Posterior cingulate gyrus (tissue), 11 donors: ENCODE data around the gene TTLL9.
A peak's percentile ranks its signal among the peaks of the same experiment; 100 is the strongest.

ENCODE experiments used
- DNase-seq, 10 donors: peaks; one replicate each; pipeline versions ENCODE4 v3.0.0 to v3.0.0-alpha.2; 2020 to 2021; ENCODE audit warnings: mixed read lengths in 3 of 10
- intact Hi-C: fragments of 100-400 bp; cut with DNase I; formaldehyde crosslinking; loops from one replicate; pipeline ENCODE4 v1.15.1; 2023

TTLL9 gene

GRCh38 chr20:31930779-31931178, 60.3 kb downstream of the TTLL9 start:
- no peak for DNase-seq
- intact Hi-C loops = no loop called here

DNA sequence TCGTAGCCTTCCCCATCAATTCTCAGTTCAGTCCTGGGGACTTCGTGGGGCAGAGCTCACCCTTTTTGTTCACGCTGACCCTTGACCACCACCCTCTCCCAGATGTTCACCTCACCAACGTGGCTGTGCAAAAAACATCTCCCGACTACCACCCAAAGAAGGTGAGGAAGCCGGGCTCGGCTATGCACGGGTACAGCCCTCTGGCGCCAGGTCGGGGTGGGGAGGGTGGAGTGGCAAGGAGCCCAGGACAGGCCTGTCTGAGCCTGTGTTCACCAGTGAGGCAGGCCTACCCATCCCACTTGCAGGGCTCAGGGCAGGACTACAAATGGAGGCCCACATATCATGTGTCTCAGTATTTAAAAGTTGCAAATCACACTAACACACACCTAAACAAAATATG, 63.3 kb downstream of the TTLL9 start:
- peak in 1 of 10 donors; percentile 53 for DNase-seq
- intact Hi-C loops = no loop called here

- DNase-seq = peak in 1 of 10 donors; percentile 68
- intact Hi-C loops = no loop called here
Observed at GRCh38 chr20:31934491-31934890, 64.1 kb downstream of the TTLL9 start.

DNA sequence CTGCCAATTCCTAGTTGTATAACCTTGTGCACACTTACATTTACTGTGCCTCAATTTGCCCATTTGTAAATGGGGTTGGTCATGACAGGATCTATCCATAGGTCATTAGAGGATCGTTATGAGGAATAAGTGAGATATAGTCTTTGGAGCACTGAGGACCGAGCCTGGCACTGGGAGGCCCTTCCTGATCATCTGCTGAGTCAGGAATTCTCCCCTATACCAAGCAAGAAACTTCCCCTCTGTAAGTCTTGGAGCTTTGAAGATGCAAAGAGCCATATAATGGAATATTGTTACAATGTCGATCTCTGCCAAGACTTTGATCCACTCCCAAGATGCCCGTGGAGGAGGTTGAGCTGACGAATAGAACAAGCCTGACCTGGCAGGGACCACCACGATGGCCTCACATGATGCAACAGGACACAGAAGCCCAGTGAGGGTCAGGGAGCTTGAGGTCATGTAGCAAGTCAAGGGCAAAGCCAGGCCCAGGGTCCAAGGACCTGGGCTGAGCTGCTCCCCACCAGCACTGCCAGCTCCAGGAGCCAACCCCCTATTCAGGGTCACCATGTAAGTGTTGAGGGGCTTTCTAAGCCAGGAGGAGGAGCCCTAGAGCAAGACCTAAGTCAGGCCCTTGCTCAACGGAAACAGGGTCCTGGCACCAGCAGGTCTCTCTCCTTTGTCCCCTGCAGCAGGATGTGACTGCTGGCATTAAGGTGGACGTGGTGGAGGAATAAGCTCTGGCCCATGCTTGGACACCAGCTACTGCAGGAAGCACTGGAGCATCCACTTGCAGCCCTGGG, 64.7 kb downstream of the TTLL9 start:
- intact Hi-C loops = no loop called here
- peak in 1 of 10 donors; percentile 37 for DNase-seq

DNA sequence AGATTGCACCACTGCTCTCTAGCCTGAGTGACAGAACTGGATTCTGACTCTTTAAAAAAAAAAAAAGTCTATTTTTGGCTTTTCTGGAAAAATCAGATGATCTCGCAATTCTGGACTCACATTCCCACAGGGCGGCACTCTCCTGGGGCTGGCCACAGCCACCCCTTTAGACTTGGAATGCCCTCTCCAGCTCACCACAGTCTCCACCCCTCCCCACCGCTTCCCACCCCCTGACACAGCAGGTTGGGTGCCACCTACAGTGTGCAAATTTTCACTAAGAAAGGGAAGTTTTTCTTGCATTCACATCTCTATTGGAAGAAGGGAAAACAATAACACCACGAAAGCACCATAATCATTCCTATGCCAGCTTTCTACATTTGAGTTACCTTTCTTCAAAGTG, 66.0 kb downstream of the TTLL9 start:
- DNase-seq = no peak
- intact Hi-C loops = no loop called here

- intact Hi-C loops = no loop called here
- DNase-seq = no peak
Observed at GRCh38 chr20:31937820-31938219, 67.4 kb downstream of the TTLL9 start.

GRCh38 chr20:31939661-31940060, 69.2 kb downstream of the TTLL9 start:
- DNase-seq = no peak
- intact Hi-C loops = no loop called here

DNA sequence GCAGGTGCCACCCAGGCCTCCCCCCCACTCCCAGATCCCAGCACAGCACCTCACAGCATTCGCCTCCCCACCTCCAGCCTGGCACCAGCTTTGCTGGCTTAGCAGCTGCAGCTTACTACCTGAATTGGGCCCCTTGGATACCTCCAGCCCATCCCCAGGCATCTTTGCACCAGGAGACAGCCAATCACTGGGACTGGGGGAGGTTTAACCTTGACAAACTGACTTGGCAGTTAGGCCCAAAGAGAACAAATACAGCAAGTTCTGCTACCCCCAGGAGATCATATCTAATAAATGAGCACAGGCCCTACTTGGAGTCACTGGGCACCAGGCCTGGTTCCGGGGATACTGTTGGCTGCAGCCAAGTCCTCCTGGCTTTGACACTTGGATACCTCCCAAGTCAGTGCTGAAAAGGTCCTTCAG, 72.6 kb downstream of the TTLL9 start:
- intact Hi-C loops = no loop called here
- DNase-seq = peak in 2 of 10 donors; percentile 17 to 18

DNA sequence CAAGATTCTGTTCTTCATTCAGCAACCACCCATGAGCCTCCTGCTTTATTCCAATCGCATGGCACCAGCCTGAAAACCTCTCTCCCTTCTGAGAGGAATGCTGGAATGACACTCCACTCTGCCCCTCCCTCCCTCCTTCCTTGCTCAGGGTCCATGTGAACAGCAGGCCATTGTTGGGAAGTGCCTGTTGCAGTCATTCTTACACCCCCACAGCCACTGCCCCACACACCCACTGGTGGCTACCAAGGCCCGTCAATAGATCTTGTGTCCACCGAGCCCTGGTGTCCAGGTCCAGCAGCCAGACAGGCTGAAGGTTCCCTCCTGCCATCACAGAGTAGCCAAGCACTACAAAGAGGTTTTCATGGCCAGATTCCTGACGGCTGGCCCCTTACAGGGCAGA, 74.9 kb downstream of the TTLL9 start:
- intact Hi-C loops = no loop called here
- no peak for DNase-seq

DNA sequence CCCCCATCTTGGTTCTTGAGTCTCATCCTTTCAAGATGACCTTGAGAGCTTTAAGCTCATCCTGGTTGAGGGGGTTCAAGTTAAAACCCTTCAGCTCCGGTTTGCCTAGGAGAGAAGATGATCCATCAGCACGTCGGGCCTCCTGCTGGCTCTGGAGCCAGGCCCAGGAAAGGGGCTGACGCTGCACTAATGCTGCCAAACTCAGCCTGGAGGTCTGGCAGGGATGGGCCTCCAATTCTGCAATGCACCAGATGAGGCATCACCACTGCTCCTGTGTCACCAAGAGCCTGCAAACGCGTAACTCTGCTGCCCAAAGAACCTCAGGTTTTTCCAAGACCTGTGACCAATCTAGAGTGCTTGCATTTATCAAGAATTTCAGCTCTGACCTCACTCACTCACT, 75.4 kb downstream of the TTLL9 start:
- intact Hi-C loops = no loop called here
- DNase-seq = peak in 7 of 10 donors; percentile 17 to 88 (median 34)

DNA sequence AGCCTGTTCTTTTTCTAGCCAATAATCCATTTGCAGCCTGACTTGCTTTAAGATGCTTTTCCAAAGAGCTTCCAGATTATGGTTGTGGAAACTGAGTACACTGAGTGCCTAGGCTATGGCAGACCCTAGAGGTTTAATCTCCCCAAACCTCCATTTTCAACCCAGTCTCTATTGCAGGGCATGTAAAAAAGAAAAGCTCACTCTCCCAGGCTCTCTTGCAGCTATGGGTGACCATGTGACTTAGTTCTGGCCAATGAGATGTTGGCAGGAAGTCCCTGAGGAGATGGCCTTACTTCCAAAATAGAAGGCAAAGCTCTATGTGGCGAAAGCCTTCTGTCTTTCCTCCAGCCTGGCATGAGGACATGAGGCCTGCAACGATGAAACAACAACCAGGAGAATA, 77.6 kb downstream of the TTLL9 start:
- intact Hi-C loops = no loop called here
- no peak for DNase-seq

GRCh38 chr20:31949877-31950646, 79.6 kb downstream of the TTLL9 start:
- intact Hi-C loops = loop anchor here (5.0 to 10.0 kb wide), 3 partner anchors 78 to 155 kb away; partner anchors contain the start of genes DUSP15, TM9SF4 and TTLL9

GRCh38 chr20:31951203-31951529, 80.7 kb downstream of the TTLL9 start:
- no peak for DNase-seq
- intact Hi-C loops = loop anchor here (5.0 to 10.0 kb wide), 3 partner anchors 79 to 154 kb away; partner anchors contain the start of genes DUSP15, TM9SF4 and TTLL9

More at GRCh38 chr20:31949877-31950646, 79.6 kb downstream of the TTLL9 start:
- no peak for DNase-seq

DNA sequence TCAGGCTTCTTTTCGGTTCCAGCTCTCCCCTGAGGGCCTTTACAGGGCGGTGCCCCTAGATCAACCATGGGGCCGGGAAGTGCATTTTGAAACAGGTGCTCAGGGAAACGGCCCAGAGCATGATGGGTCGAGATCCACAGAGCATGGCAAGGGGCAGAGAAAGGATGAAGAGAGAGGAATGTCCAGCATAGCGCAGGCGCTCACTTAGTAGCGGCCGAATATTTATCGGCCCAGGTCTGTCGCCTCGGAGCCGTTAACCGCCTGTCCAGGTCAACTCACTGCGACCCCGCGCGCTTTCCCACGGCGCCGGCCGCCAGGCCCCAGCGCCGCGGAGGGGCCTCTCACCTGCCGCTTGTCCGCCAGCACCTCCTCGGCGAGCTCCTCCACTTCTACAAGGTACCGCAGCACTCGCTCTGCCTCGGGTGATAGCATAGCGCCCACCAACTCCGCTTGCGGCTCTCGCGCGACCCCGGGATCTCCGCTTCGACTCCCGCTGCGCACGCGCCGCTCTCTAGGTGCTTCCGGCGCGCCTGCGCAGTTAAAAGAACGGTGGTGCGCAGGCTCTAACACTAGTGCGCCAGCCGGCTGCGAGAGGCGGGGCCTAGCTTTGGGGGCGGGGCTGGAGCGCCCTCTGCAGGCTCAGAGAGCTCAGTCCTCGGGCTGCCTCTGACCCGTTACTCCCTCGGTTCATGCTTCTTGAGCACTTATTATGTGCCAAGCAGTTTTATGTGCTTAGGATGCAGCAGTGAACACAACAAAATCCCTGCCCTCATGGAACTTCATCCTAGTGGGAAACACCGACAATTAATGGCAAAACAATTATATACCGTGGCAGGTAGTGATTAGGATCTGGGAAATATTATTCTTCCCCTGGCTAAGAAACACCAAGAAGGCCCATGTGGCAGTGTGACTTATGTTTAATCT, 81.4 kb downstream of the TTLL9 start, which contains the start of gene PDRG1:
TSS of gene PDRG1 (minus strand) at position 517 of the 924 bp plus-strand sequence. CDS start at position 432, 85 bp downstream.
- DNase-seq = peak; percentile 82 to 99 (median 90)
- intact Hi-C loops = loop anchor here (1.0 to 10.0 kb wide), 6 partner anchors 17 to 153 kb away; partner anchors contain the start of genes DUSP15, TM9SF4, TTLL9 and XKR7

- intact Hi-C loops = loop anchor here (5.0 to 10.0 kb wide), 3 partner anchors 79 to 151 kb away; partner anchors contain the start of genes DUSP15, TM9SF4 and TTLL9
- no peak for DNase-seq
Observed at GRCh38 chr20:31953556-31954148, 83.2 kb downstream of the TTLL9 start.

- intact Hi-C loops = loop anchor here (5.0 to 10.0 kb wide), 3 partner anchors 78 to 150 kb away; partner anchors contain the start of genes DUSP15, TM9SF4 and TTLL9
- no peak for DNase-seq
Observed at GRCh38 chr20:31954500-31954899, 84.1 kb downstream of the TTLL9 start.

DNA sequence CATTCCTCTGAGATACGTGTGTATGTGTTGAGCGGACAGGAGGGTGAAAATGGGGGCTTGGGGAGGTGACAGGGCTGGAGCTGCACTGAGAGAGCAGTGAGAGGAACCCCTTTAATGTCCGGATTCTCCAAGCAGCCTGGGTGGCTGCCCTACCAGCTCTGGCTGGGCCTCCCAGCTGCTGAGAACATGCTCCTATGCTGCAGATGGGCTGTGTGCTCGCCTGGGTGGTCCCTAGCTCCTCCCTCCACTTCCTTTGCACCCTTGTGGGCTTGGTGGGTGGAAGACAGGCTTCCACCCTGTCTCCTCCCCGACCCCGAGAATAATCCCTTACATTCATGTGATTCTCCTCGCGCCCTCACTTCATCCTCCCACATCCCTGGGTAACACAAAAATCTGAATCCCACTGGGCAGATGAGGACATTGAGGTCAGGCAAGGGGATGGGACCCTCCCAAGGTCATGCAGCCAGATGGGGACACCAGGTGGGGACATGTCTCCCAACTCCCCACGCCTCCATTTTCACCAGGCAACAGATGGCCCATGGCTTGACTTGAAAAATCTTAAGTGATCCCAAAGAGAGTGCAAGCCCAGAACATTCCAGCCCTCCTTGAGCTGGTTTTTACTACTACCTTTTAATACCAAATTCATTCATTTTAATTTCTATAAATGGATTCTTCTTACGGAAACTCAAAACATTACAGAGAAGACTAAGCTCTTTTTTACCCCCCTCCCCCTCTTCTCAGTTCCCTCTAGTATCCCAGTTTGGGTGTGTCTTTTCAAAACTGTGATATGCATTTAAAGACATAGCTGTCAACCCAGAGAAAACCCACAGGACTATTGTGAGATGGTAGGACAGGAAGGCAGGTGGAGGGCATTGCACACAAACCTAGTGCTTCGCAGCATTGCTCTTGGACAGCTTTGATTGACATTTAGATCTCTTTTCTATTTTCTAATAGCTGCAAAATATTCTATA, 86.4 kb downstream of the TTLL9 start:
- DNase-seq = no peak
- intact Hi-C loops = loop anchor here (10.0 kb wide), 1 partner anchor 148 kb away; the partner anchor contains the start of gene TM9SF4

GRCh38 chr20:31962761-31963160, 92.3 kb downstream of the TTLL9 start:
- intact Hi-C loops = no loop called here
- DNase-seq = no peak
